KOPT-K1 (cell line): ENCODE data around the gene IAH1.
A peak's percentile ranks its signal among the peaks of the same experiment; 100 is the strongest.

ENCODE experiments used
- H3K27ac ChIP-seq: fragments of 200-600 bp; sonication (generic); 2 replicates; pipeline ENCODE4 v1.5.1; 2016; ENCODE audit warnings: antibody characterized with exemption, mild to moderate bottlenecking, low read depth, low read length; ENCODE audit not compliant: poor library complexity, severe bottlenecking
- H3K36me3 ChIP-seq: fragments of 200-600 bp; sonication (generic); 2 replicates; pipeline ENCODE4 v1.5.1; 2017; ENCODE audit warnings: antibody characterized with exemption, mild to moderate bottlenecking, low read length, moderate library complexity; ENCODE audit not compliant: insufficient read depth
- H3K9me3 ChIP-seq: fragments of 200-600 bp; sonication (generic); 2 replicates; pipeline ENCODE4 v1.5.1; 2017; ENCODE audit warnings: antibody characterized with exemption, low read length, mild to moderate bottlenecking; ENCODE audit not compliant: insufficient read depth, poor library complexity, severe bottlenecking

The IAH1 gene

GRCh38 chr2:9462886-9463697, 11.3 kb upstream of the IAH1 start:
- H3K36me3 ChIP-seq = peaks cover 86% of the 10 kb centered on the region

GRCh38 chr2:9463698-9464034, 10.7 kb upstream of the IAH1 start:
- H3K27ac ChIP-seq = no peak overlapping the region
- H3K36me3 ChIP-seq = peaks cover 86% of the 10 kb centered on the region
- H3K9me3 ChIP-seq = no peaks in the 10 kb centered on the region

More at GRCh38 chr2:9462886-9463697, 11.3 kb upstream of the IAH1 start:
- Histone ChIP-seq H3K27ac (no peak overlapping the region), H3K9me3 (no peaks in the 10 kb centered on the region)

GRCh38 chr2:9465170-9465569, 9.2 kb upstream of the IAH1 start:
- peaks cover 86% of the 10 kb centered on the region for H3K36me3 ChIP-seq
- H3K27ac ChIP-seq = no peak overlapping the region
- H3K9me3 ChIP-seq = no peaks in the 10 kb centered on the region

GRCh38 chr2:9466147-9466683, 8.1 kb upstream of the IAH1 start:
- Histone ChIP-seq H3K27ac (no peak overlapping the region), H3K36me3 (peaks cover 86% of the 10 kb centered on the region), H3K9me3 (no peaks in the 10 kb centered on the region)

- Histone ChIP-seq H3K36me3 (peaks cover 88% of the 10 kb centered on the region), H3K27ac (no peak overlapping the region), H3K9me3 (no peaks in the 10 kb centered on the region)
Observed at GRCh38 chr2:9467687-9468086, 6.7 kb upstream of the IAH1 start.

- H3K9me3 ChIP-seq = no peaks in the 10 kb centered on the region
- peaks cover 67% of the 10 kb centered on the region for H3K36me3 ChIP-seq
- H3K27ac ChIP-seq = no peak overlapping the region
Observed at GRCh38 chr2:9471206-9471605, 3.1 kb upstream of the IAH1 start.

- Histone ChIP-seq H3K9me3 (no peaks in the 10 kb centered on the region), H3K27ac (no peak overlapping the region), H3K36me3 (peaks cover 62% of the 10 kb centered on the region)
Observed at GRCh38 chr2:9472511-9472910, 1.8 kb upstream of the IAH1 start.

GRCh38 chr2:9473308-9473984, 905 bp upstream of the IAH1 start:
- H3K36me3 ChIP-seq = peaks cover 55% of the 10 kb centered on the region
- H3K27ac ChIP-seq = peak overlapping the region; percentile 73
- H3K9me3 ChIP-seq = no peaks in the 10 kb centered on the region

GRCh38 chr2:9473985-9474360, 378 bp upstream of the IAH1 start:
- no peaks in the 10 kb centered on the region for H3K9me3 ChIP-seq
- peak overlapping the region; percentile 73 for H3K27ac ChIP-seq
- peaks cover 55% of the 10 kb centered on the region for H3K36me3 ChIP-seq

GRCh38 chr2:9477914-9478313, 3.6 kb downstream of the IAH1 start:
- Histone ChIP-seq H3K9me3 (no peaks in the 10 kb centered on the region), H3K27ac (no peak overlapping the region), H3K36me3 (peaks cover 56% of the 10 kb centered on the region)

- Histone ChIP-seq H3K27ac (no peak overlapping the region), H3K36me3 (peaks cover 58% of the 10 kb centered on the region), H3K9me3 (no peaks in the 10 kb centered on the region)
Observed at GRCh38 chr2:9478526-9478925, 4.2 kb downstream of the IAH1 start.

GRCh38 chr2:9480157-9480556, 5.8 kb downstream of the IAH1 start:
- Histone ChIP-seq H3K9me3 (no peaks in the 10 kb centered on the region), H3K27ac (no peak overlapping the region), H3K36me3 (peaks cover 74% of the 10 kb centered on the region)

- H3K9me3 ChIP-seq = no peaks in the 10 kb centered on the region
- H3K27ac ChIP-seq = no peak overlapping the region
- H3K36me3 ChIP-seq = peaks cover 98% of the 10 kb centered on the region
Observed at GRCh38 chr2:9483107-9483506, 8.8 kb downstream of the IAH1 start.

GRCh38 chr2:9484533-9484932, 10.2 kb downstream of the IAH1 start:
- H3K27ac ChIP-seq = no peak overlapping the region
- no peaks in the 10 kb centered on the region for H3K9me3 ChIP-seq
- peaks cover 99% of the 10 kb centered on the region for H3K36me3 ChIP-seq

GRCh38 chr2:9488583-9489547, 14.5 kb downstream of the IAH1 start:
- no peaks in the 10 kb centered on the region for H3K9me3 ChIP-seq
- peaks cover 100% of the 10 kb centered on the region for H3K36me3 ChIP-seq
- H3K27ac ChIP-seq = no peak overlapping the region
